Epithelial cell of proximal tubule (primary cell): ENCODE results near the gene DEAF1. TPM values are rescaled to one million over a fixed set of nuclear protein-coding genes. Genes with fewer than 3 reads are reported as not detected.

ENCODE experiments used
- DNase-seq: peaks from one replicate; pipeline ENCODE4 v3.0.0-alpha.2; 2011; ENCODE audit warnings: low read depth
- H3K4me3 ChIP-seq: 2 replicates; pipeline ENCODE4 v1.5.1; 2011; ENCODE audit warnings: low read depth, mild to moderate bottlenecking, low read length
- total RNA-seq: library from RNA; depleted of rRNA; stranded (reverse); fragments of >200 nt; gene quantifications from 2 replicates; pipeline ENCODE4 v1.2.3, GENCODE V29; 2015
- TF ChIP-seq, protein P1 (sequence below): conservative IDR thresholded peaks from 2 replicates; pipeline ENCODE4 v1.5.1; 2012; ENCODE audit warnings: low read depth, mild to moderate bottlenecking, low read length

DEAF1 gene
- total RNA-seq, 1 donor from 2014 or later, result 38.2 TPM

DNA sequence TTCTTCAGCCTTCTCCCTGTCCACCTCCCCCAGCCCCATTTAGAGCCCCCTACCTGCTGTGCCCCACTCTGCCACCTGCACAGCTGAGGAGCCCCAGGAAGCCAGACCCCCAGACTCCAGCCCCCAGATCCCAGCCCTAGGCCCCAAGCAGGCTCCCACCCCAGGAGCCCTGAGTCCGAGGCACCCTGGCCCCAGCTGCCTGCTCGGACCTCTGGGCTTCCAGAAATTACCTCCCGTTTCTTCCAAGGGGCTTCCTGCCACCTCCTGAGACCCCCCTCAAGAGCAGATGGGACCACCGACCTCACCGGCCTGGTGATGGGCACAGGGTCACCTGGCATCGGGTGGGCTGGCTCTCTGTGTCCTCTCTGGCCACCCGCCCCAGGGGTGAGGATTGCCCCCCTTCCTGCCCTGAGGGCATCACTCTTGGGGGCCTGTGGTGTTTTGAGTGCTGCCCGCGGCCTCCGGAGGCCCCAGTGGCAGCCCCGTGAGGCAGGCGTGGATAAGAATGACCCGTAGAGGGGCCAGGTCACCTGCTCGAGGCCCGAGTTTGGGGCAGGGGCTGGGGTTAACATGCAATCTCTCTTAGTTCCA, 34.0 kb upstream of the DEAF1 start:
- TF ChIP-seq, protein P1, sequence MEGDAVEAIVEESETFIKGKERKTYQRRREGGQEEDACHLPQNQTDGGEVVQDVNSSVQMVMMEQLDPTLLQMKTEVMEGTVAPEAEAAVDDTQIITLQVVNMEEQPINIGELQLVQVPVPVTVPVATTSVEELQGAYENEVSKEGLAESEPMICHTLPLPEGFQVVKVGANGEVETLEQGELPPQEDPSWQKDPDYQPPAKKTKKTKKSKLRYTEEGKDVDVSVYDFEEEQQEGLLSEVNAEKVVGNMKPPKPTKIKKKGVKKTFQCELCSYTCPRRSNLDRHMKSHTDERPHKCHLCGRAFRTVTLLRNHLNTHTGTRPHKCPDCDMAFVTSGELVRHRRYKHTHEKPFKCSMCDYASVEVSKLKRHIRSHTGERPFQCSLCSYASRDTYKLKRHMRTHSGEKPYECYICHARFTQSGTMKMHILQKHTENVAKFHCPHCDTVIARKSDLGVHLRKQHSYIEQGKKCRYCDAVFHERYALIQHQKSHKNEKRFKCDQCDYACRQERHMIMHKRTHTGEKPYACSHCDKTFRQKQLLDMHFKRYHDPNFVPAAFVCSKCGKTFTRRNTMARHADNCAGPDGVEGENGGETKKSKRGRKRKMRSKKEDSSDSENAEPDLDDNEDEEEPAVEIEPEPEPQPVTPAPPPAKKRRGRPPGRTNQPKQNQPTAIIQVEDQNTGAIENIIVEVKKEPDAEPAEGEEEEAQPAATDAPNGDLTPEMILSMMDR, result no peak
- no peak for DNase-seq
- H3K4me3 ChIP-seq, result no peak overlapping the region

DNA sequence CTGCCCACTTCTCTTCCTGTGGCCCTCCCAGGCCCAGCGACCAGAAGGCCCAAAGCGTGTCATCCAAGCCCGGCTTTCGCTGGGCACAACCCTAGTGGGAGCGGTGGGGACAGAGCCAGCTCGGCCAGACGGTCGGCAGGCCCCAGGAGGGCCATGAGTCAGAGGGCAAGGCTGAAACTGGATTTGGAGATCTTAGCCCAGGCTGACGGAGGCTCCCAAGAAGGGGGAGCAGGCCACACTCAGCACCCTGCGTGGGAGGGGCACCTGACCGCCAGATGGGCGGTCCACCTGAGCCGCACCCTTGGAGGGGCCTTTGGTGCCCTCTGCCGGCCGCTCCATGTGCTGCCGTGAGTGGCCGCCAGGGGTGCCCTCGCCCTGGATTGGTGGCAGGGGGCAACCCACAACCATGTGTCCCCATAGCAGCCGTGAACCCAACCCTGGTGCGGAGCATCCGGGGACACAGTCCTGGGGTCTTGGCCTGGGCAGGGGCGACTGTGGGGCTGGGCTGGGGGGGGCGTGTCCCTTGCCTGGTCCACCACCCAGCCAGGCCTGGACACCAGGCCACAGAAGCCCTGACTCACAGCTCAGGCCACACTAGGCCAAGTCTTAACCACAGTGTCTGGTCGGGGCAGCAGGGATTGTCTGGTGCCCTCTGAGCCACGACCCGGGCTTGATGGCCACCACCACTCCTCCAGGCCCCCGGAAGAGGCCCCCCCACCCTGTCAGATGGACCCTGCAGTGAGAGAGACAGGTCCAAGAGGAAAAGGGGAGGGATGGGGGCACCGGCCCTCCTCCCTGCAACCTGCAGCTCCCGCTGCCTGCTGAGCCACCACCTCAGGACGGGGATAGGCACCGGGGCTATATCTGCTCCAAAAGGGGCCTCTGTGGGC, 33.1 kb upstream of the DEAF1 start:
- H3K4me3 ChIP-seq, result no peak overlapping the region
- DNase-seq, result no peak
- TF ChIP-seq, protein P1, result peak; percentile 99

DNA sequence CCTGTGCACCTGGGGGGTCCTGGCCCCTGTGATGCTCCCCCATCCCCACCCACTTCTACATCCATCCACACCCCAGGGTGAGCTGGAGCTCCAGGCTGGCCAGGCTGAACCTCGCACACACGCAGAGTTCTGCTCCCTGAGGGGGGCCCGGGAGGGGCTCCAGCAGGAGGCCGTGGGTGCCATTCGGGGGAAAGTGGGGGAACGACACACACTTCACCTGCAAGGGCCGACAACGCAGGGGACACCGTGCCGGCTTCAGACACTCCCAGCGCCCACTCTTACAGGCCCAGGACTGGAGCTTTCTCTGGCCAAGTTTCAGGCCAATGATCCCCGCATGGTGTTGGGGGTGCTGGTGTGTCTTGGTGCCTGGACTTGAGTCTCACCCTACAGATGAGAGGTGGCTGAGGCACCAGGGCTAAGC, 32.3 kb upstream of the DEAF1 start:
- H3K4me3 ChIP-seq, result no peak overlapping the region
- DNase-seq, result no peak
- TF ChIP-seq, protein P1, result no peak

DNA sequence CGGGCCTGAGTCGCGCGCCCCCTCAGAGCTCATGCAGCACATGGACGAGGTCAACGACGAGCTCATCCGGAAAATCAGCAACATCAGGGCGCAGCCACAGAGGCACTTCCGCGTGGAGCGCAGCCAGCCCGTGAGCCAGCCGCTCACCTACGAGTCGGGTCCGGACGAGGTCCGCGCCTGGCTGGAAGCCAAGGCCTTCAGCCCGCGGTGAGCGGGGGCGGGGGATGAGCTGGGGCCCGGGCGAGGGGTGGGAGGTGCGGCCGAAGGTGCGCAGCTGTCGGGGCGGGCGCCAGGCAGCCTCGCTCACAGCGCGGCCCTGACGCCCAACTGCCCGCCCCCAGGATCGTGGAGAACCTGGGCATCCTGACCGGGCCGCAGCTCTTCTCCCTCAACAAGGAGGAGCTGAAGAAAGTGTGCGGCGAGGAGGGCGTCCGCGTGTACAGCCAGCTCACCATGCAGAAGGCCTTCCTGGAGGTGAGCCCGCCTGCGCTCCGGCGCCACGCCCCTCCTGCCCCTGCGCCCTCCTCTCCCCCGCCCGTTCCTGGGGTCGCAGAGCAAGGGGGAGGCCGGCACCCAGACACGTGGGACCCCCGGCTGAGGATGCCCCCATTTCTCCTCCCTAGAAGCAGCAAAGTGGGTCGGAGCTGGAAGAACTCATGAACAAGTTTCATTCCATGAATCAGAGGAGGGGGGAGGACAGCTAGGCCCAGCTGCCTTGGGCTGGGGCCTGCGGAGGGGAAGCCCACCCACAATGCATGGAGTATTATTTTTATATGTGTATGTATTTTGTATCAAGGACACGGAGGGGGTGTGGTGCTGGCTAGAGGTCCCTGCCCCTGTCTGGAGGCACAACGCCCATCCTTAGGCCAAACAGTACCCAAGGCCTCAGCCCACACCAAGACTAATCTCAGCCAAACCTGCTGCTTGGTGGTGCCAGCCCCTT, 31.5 kb upstream of the DEAF1 start:
- no peak overlapping the region for H3K4me3 ChIP-seq
- TF ChIP-seq, protein P1, result no peak
- no peak for DNase-seq

DNA sequence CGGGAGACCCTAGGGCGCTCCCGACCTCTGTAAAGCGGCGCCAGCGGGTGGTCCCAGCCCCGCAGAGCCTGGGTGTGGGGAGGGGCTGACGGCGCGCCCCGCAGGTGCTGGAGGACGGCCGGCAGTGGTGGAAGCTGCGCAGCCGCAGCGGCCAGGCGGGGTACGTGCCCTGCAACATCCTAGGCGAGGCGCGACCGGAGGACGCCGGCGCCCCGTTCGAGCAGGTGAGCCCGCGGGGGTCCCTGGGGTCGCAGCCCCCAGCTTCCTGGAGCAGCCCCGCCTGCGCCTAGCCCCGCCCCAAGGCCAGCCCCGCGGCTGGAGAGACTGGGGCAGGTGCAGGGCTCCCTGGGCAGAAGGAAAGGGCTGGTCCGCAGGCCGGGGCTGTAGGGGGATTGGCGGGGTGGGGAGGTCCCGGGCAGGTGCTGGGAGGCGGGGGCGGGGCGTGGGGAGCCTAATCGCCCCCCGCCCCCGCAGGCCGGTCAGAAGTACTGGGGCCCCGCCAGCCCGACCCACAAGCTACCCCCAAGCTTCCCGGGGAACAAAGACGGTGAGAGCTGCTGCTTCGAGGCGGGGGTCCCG, 30.7 kb upstream of the DEAF1 start:
- TF ChIP-seq, protein P1, result no peak
- DNase-seq, result no peak
- H3K4me3 ChIP-seq, result no peak overlapping the region

DNA sequence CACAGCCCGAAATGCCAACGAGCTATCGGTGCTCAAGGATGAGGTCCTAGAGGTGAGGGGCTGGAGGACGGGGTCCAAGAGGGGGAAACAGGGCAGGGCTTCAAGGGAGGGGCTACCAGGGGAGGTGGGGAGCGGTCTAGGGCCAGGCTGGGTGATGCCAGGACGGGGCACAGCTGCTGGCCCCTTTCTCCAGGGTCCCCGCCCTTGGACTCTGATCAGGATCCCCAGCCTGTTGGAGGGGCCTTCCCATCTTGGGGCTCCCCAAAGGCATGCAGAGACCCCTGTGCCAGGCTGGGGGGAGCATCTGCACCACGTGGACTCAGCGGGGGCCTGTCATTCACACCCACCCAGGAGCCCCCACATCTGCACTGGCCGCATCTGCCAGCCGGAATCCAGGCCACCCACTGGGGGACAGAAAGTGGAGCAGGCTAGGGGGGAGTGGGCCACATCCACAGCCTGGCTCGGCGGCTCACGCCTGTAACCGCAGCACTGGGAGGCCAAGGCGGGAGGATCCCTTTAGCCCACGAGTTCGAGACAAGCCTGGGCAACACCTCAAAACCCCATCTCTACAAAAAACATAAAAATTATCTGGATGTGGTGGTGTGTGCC, 29.9 kb upstream of the DEAF1 start:
- TF ChIP-seq, protein P1, result no peak
- no peak for DNase-seq
- H3K4me3 ChIP-seq, result no peak overlapping the region
